Nephron progenitor cell (in vitro differentiated cells): ENCODE data around the gene IMP4.

Experiments
- DNase-seq: peaks from one replicate; pipeline ENCODE4 v3.0.0; 2021
- H3K27ac Mint-ChIP-seq: 2 replicates; pipeline ENCODE4 v1.8.0; 2021; ENCODE audit warnings: mild to moderate bottlenecking, moderate library complexity, mixed read lengths
- H3K27me3 Mint-ChIP-seq: 2 replicates; pipeline ENCODE4 v1.8.0; 2021; ENCODE audit warnings: mild to moderate bottlenecking, low read depth, mixed read lengths; ENCODE audit not compliant: poor library complexity
- H3K36me3 Mint-ChIP-seq: 2 replicates; pipeline ENCODE4 v1.8.0; 2021; ENCODE audit warnings: low read depth, mixed read lengths
- H3K4me1 Mint-ChIP-seq: 2 replicates; pipeline ENCODE4 v1.8.0; 2021; ENCODE audit warnings: mixed read lengths
- H3K4me3 Mint-ChIP-seq: 2 replicates; pipeline ENCODE4 v1.8.0; 2021; ENCODE audit warnings: mild to moderate bottlenecking, moderate library complexity, mixed read lengths
- H3K9me3 Mint-ChIP-seq: 2 replicates; pipeline ENCODE4 v1.8.0; 2021; ENCODE audit warnings: mild to moderate bottlenecking, moderate library complexity, mixed read lengths
- TF ChIP-seq, protein P1 (sequence below): fragments of 200-600 bp; sonication (generic); IDR thresholded peaks from 2 replicates; pipeline ENCODE4 v1.5.0; 2021; ENCODE audit warnings: antibody characterized with exemption

IMP4 gene

GRCh38 chr2:130374587-130375290 lies 32.0 kb downstream of the IMP4 start:
- H3K36me3 Mint-ChIP-seq, result peaks cover 26% of the 10 kb centered on the region
- TF ChIP-seq, protein P1, sequence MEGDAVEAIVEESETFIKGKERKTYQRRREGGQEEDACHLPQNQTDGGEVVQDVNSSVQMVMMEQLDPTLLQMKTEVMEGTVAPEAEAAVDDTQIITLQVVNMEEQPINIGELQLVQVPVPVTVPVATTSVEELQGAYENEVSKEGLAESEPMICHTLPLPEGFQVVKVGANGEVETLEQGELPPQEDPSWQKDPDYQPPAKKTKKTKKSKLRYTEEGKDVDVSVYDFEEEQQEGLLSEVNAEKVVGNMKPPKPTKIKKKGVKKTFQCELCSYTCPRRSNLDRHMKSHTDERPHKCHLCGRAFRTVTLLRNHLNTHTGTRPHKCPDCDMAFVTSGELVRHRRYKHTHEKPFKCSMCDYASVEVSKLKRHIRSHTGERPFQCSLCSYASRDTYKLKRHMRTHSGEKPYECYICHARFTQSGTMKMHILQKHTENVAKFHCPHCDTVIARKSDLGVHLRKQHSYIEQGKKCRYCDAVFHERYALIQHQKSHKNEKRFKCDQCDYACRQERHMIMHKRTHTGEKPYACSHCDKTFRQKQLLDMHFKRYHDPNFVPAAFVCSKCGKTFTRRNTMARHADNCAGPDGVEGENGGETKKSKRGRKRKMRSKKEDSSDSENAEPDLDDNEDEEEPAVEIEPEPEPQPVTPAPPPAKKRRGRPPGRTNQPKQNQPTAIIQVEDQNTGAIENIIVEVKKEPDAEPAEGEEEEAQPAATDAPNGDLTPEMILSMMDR, result no peak
- no peaks in the 10 kb centered on the region for H3K9me3 Mint-ChIP-seq
- H3K4me3 Mint-ChIP-seq, result peak overlapping the region; percentile 45
- peaks cover 7% of the 10 kb centered on the region for H3K27me3 Mint-ChIP-seq
- peaks cover 39% of the 10 kb centered on the region for H3K4me1 Mint-ChIP-seq
- DNase-seq, result no peak
- H3K27ac Mint-ChIP-seq, result peak overlapping the region; percentile 41

DNA sequence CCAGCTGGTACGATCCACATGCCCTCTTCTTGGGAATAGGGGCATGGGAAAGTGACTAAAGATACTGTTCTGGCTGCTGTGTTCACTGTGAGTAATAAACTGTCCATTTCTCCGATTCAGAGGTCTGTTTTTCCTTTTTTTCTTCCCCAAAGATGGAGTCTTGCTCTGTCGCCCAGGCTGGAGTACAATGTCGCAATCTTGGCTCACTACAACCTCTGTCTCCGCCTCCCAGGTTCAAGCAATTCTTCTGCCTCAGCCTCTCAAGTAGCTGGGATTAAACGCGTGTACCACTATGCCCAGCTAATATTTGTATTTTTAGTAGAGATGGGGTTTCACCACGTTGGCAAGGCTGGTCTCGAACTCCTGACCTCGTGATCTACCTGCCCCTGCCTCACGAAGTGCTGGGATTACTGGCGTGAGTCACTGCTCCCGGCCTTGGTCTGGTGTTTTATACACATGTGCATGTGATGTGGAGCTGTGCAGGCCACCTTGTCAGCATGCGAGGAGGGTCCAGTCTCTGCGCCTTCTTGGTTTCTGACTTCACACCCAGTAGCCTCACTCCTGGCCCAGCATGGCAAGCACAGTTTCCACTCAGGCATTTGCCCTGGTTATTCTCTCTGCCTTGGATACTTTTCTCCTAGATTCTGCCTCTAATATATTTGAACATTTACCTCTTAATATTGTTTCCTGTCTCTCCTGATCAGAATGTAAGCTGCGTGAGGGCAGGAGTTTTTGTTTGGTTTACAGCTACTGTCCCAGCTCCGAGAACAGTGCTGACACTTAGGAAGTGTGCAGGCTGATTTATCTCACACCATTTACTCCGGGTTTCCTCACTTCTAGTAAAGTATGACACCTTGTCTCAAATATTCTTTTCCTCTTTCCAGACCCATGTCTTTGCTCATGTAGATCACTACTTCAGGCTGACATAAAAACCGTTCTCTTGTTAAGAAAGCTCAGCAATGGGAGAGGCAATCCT lies 32.9 kb downstream of the IMP4 start:
- H3K27me3 Mint-ChIP-seq, result peaks cover 7% of the 10 kb centered on the region
- peak overlapping the region; percentile 41 for H3K27ac Mint-ChIP-seq
- no peak for DNase-seq
- H3K4me3 Mint-ChIP-seq, result no peak overlapping the region
- TF ChIP-seq, protein P1, result no peak
- H3K9me3 Mint-ChIP-seq, result no peaks in the 10 kb centered on the region
- peaks cover 39% of the 10 kb centered on the region for H3K4me1 Mint-ChIP-seq
- H3K36me3 Mint-ChIP-seq, result peaks cover 25% of the 10 kb centered on the region

GRCh38 chr2:130376433-130377293 lies 34.0 kb downstream of the IMP4 start:
- no peak overlapping the region for H3K4me3 Mint-ChIP-seq
- peaks cover 10% of the 10 kb centered on the region for H3K27me3 Mint-ChIP-seq
- no peaks in the 10 kb centered on the region for H3K9me3 Mint-ChIP-seq
- no peak for DNase-seq
- TF ChIP-seq, protein P1, result no peak
- H3K27ac Mint-ChIP-seq, result no peak overlapping the region
- H3K36me3 Mint-ChIP-seq, result peaks cover 14% of the 10 kb centered on the region
- H3K4me1 Mint-ChIP-seq, result peaks cover 35% of the 10 kb centered on the region

DNA sequence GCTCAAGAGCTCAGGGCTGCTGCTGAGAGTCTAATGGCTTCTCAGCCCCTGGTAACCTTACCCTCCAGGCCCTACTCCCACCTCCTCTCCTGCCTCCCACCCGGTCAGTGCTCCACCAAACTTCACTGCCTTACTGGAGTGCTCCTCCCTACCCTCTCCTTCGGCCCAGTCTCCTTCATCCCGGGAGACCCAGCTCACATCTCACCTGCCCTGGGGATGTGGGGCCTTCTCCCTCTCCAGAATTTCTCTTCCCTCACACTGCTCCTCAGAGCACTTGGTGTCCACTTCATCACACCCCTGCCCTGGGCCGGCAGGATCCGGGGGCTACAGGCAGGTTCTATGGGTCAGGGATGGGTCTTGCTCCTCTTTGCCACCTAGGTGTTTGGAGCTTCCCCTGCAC lies 34.8 kb downstream of the IMP4 start:
- no peak overlapping the region for H3K4me3 Mint-ChIP-seq
- peaks cover 31% of the 10 kb centered on the region for H3K4me1 Mint-ChIP-seq

DNA sequence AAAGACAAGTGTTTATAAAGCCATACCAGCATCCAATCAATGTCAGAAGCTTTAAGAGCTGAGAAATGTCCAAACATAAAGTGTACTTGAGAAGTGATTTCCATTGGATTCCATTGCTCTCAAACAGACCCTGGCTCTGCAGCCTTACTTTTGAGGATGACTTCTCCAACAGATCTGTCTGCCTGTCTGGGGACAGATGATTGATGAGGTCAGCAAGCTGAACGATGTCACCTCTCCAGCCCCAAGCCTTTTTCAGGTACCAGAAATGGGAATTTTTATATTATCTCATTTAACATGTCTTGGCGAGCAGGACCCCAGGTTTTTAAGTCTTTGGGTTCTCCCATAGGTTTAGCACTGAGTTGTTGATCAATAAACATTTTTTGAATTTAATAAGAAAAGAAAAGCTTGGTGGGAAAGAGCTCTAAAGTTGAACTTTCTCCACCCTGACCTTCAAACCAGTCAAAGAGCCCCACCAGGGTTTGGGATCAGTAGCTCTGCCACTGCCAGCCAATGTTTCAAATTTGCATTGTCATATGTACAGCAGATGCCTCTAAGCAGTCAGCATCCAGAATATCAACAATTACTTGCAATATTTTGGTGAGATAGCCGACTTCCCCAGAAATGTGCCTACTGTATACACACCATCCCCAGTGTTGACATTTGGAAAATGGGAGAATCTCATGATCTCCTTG lies 35.7 kb downstream of the IMP4 start:
- TF ChIP-seq, protein P1, result no peak
- Mint-ChIP-seq H3K4me1 (peaks cover 24% of the 10 kb centered on the region), H3K4me3 (no peak overlapping the region), H3K9me3 (no peaks in the 10 kb centered on the region), H3K27me3 (peaks cover 10% of the 10 kb centered on the region), H3K36me3 (peaks cover 11% of the 10 kb centered on the region), H3K27ac (no peak overlapping the region)
- no peak for DNase-seq

More for the DNA sequence above, 34.8 kb downstream of the IMP4 start:
- Mint-ChIP-seq H3K27ac (peak overlapping the region; percentile 13), H3K36me3 (peaks cover 12% of the 10 kb centered on the region), H3K27me3 (peaks cover 10% of the 10 kb centered on the region), H3K9me3 (no peaks in the 10 kb centered on the region)
- no peak for DNase-seq
- TF ChIP-seq, protein P1, result no peak
